Naive thymus-derived CD4-positive, alpha-beta T cell (primary cell): Measurements from ENCODE around the gene IL1RL1. TPM values are rescaled to one million over a fixed set of nuclear protein-coding genes. Genes with fewer than 3 reads are reported as not detected.
A peak's percentile ranks its signal among the peaks of the same experiment; 100 is the strongest.

Experiments used
- ATAC-seq: fragments of 150-1000 bp; cut with Tn5 transposase; 2 replicates; pipeline ENCODE4 v1.10.0; 2021; ENCODE audit warnings: mild to moderate bottlenecking, moderate library complexity
- CTCF ChIA-PET: fragments of 350-600 bp; sonication (Branson Sonifier 250); formaldehyde crosslinking; loops from one replicate; lab custom pipeline; 2021; ENCODE audit warnings: antibody characterized with exemption; lab: Charles Lee
- POLR2A ChIA-PET: fragments of 350-600 bp; sonication (Branson Sonifier 250); formaldehyde crosslinking; loops from one replicate; lab custom pipeline; 2021; ENCODE audit warnings: antibody characterized with exemption, inconsistent platforms; lab: Charles Lee
- DNase-seq, 9 donors: peaks; one replicate each; pipeline versions ENCODE4 v3.0.0 to v3.0.0-alpha.2; 2020 to 2022; ENCODE audit warnings: mixed read lengths in 1 of 9
- H3K27ac ChIP-seq: one replicate; pipeline ENCODE4 v1.7.0; 2013; ENCODE audit warnings: mild to moderate bottlenecking, low read depth, low read length, moderate library complexity
- H3K27me3 ChIP-seq, 2 donors: one replicate each; pipeline ENCODE4 v1.7.0; 2013; ENCODE audit warnings: low read length in 2 of 2, mild to moderate bottlenecking in 2 of 2, moderate library complexity in 2 of 2; ENCODE audit not compliant: control insufficient read depth in 2 of 2, insufficient read depth in 2 of 2
- H3K36me3 ChIP-seq, 3 experiments: 1 replicate in 2 of 3; 2 replicates in 1 of 3; pipeline ENCODE4 v1.7.0; 2013; ENCODE audit warnings: low read length in 3 of 3, mild to moderate bottlenecking in 3 of 3, moderate library complexity in 1 of 3; ENCODE audit not compliant: insufficient read depth in 3 of 3, control insufficient read depth in 2 of 3
- H3K4me1 ChIP-seq, 2 donors: one replicate each; pipeline ENCODE4 v1.7.0; 2013; ENCODE audit warnings: low read length in 2 of 2, mild to moderate bottlenecking in 2 of 2, moderate library complexity in 1 of 2; ENCODE audit not compliant: control insufficient read depth in 2 of 2, insufficient read depth in 2 of 2
- H3K4me3 ChIP-seq: 2 replicates; pipeline ENCODE4 v1.7.0; 2013; ENCODE audit warnings: mild to moderate bottlenecking, low read length
- H3K9me3 ChIP-seq, 3 experiments: 1 replicate in 2 of 3; 2 replicates in 1 of 3; pipeline ENCODE4 v1.7.0; 2013; ENCODE audit warnings: low read length in 3 of 3; ENCODE audit not compliant: control insufficient read depth in 2 of 3
- H3K27ac Mint-ChIP-seq, 9 donors: one replicate each; pipeline ENCODE4 v1.8.0; 2020 to 2022; ENCODE audit warnings: mixed read lengths in 9 of 9, mild to moderate bottlenecking in 8 of 9, moderate library complexity in 5 of 9, inconsistent platforms in 2 of 9
- H3K27me3 Mint-ChIP-seq, 5 donors: one replicate each; pipeline ENCODE4 v1.8.0; 2021 to 2022; ENCODE audit warnings: mixed read lengths in 5 of 5, mild to moderate bottlenecking in 1 of 5
- H3K36me3 Mint-ChIP-seq, 5 donors: one replicate each; pipeline ENCODE4 v1.8.0; 2020 to 2022; ENCODE audit warnings: mixed read lengths in 5 of 5, mild to moderate bottlenecking in 3 of 5, inconsistent platforms in 1 of 5
- H3K4me1 Mint-ChIP-seq, 7 donors: one replicate each; pipeline ENCODE4 v1.8.0; 2020 to 2022; ENCODE audit warnings: mixed read lengths in 7 of 7, mild to moderate bottlenecking in 3 of 7, inconsistent platforms in 1 of 7
- H3K4me3 Mint-ChIP-seq, 10 donors: one replicate each; pipeline ENCODE4 v1.8.0; 2020 to 2022; ENCODE audit warnings: mild to moderate bottlenecking in 10 of 10, mixed read lengths in 10 of 10, moderate library complexity in 6 of 10, inconsistent platforms in 2 of 10
- H3K9me3 Mint-ChIP-seq, 11 donors: one replicate each; pipeline ENCODE4 v1.8.0; 2020 to 2022; ENCODE audit warnings: mixed read lengths in 11 of 11, mild to moderate bottlenecking in 4 of 11, inconsistent platforms in 1 of 11, moderate library complexity in 1 of 11
- intact Hi-C, 2 donors: fragments of 100-400 bp; cut with micrococcal nuclease; formaldehyde crosslinking; loops; one replicate each; pipeline ENCODE4 v1.15.1; 2023
- polyA plus RNA-seq, 2 donors: library from polyadenylated mRNA; unstranded; fragments of 300-500 nt; fragmentation: Illumina TruSeq; gene quantifications; one replicate each; pipeline ENCODE4 v1.2.3, GENCODE V29; 2021
- total RNA-seq, 6 experiments: library from RNA in 5 of 6; stranded (reverse) in 5 of 6; gene quantifications; 1 replicate in 5 of 6; 2 replicates in 1 of 6; pipeline ENCODE4 v1.2.3 and lab custom pipeline; 2021 to 2026

Gene IL1RL1
- total and polyA plus RNA-seq, 7 experiments from 2014 or later = 0.48 to 7.9 (median 4.9) TPM; not detected in 4

DNA sequence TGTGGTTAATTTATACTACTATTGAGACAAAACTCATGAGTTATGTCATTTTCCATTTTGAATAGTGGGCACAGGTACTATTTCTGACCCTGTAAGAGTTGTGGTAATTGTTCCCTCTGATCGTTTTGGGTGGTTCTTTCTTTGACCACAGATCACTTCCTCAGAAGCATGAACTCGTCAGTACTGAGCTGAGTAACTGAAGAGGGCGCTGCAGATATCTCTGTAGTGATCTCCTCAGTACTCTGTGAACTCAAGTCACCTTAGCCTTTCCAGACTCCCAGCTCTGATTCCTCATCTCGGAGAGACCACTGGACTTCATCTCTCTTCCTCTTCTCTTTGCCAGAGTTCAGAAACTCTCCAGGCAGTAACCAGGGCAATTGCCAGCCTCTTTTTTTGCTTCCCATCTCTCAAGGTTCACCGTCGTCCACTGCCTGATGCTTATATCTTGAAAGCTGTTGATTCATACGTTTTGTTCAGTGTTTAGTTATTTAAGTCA lies 9.4 kb upstream of the IL1RL1 start:
- H3K9me3 ChIP-seq = no peaks in the 10 kb centered on the region
- Mint-ChIP-seq H3K4me3 (peak overlapping the region in 4 of 10 donors; percentile 6 to 63 (median 34)), H3K4me1 (peaks cover 10 to 53% (median 18%) of the 10 kb centered on the region in 7 donors), H3K27me3 (peaks cover 0 to 25% (median 8%) of the 10 kb centered on the region in 5 donors), H3K27ac (peak overlapping the region in 1 of 9 donors; percentile 54), H3K9me3 (no peaks in the 10 kb centered on the region), H3K36me3 (peaks cover 0 to 13% (median 0%) of the 10 kb centered on the region in 5 donors)
- DNase-seq (peak in 8 of 9 donors; percentile 7 to 47 (median 32)), ATAC-seq (peak; percentile 94)
- POLR2A ChIA-PET = no interaction called here
- peaks cover 0 to 6% of the 10 kb centered on the region in 2 donors for H3K4me1 ChIP-seq
- intact Hi-C loops = loop anchor here (1.0 to 5.0 kb wide), 6 partner anchors 25 to 141 kb away; no protein-coding TSS in a partner anchor
- no peaks in the 10 kb centered on the region for H3K27me3 ChIP-seq
- no peaks in the 10 kb centered on the region for H3K36me3 ChIP-seq
- no peak overlapping the region for H3K4me3 ChIP-seq
- no peak overlapping the region for H3K27ac ChIP-seq
- CTCF ChIA-PET = interaction anchor here (0.6 to 3.0 kb wide), 6 partner anchors 10 to 1725 kb away, joined by 3 to 22 read pairs (median 4); no protein-coding TSS in a partner anchor

DNA sequence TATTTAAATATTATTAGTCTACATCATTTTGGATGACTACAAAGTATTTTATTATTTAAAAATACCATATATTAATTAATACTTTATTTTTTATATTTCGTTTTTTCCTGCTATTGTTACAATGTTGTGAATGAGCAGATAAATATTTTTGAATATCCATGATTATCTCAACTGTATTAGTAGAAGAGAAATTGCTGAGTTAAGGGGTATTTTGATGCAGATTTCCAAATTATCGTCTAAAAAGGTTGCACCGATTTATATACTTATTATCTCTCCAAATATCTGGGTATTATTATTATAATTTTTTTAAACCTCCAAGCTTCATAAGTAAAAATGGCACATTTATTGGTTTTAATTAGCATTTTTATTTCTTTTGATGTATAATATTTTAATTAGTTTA lies 8.9 kb upstream of the IL1RL1 start:
- ChIA-PET POLR2A (no interaction called here), CTCF (interaction anchor here (0.6 to 3.0 kb wide), 5 partner anchors 11 to 1726 kb away, joined by 3 to 22 read pairs (median 4); no protein-coding TSS in a partner anchor)
- peaks cover 10 to 53% (median 18%) of the 10 kb centered on the region in 7 donors for H3K4me1 Mint-ChIP-seq
- Histone ChIP-seq H3K9me3 (no peaks in the 10 kb centered on the region), H3K27ac (no peak overlapping the region), H3K4me1 (peaks cover 0 to 6% of the 10 kb centered on the region in 2 donors), H3K4me3 (no peak overlapping the region), H3K27me3 (no peaks in the 10 kb centered on the region), H3K36me3 (no peaks in the 10 kb centered on the region)
- H3K27me3 Mint-ChIP-seq = peaks cover 0 to 28% (median 8%) of the 10 kb centered on the region in 5 donors
- peak overlapping the region in 2 of 10 donors; percentile 6 to 10 for H3K4me3 Mint-ChIP-seq
- ATAC-seq = no peak
- DNase-seq = no peak
- H3K27ac Mint-ChIP-seq = no peak overlapping the region
- no peaks in the 10 kb centered on the region for H3K9me3 Mint-ChIP-seq
- peaks cover 0 to 13% (median 0%) of the 10 kb centered on the region in 5 donors for H3K36me3 Mint-ChIP-seq
- intact Hi-C loops = loop anchor here (1.0 to 5.0 kb wide), 6 partner anchors 26 to 141 kb away; no protein-coding TSS in a partner anchor

DNA sequence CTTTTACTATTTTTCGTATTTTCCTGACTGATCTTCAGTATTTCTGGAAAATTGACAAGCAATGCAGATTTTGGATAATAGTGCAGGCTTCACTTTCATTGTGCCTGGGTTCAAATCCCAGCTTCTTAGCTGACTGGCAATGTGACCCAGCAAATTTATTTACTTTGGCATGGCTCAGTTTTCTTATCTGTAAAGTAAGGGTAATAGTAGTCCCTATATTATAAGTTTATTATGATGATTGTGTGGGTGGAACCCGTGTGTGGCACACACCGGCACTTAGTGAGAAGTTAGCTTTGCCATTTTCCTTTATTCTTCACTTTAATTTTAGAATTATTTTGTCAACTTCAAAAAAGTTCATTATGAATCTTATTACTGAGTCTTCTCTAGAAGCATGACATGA lies 7.8 kb upstream of the IL1RL1 start:
- ChIA-PET POLR2A (no interaction called here), CTCF (no interaction called here)
- peaks cover 10 to 49% (median 18%) of the 10 kb centered on the region in 7 donors for H3K4me1 Mint-ChIP-seq
- H3K27me3 Mint-ChIP-seq = peaks cover 0 to 37% (median 8%) of the 10 kb centered on the region in 5 donors
- H3K4me3 Mint-ChIP-seq = no peak overlapping the region
- Histone ChIP-seq H3K4me3 (no peak overlapping the region), H3K9me3 (no peaks in the 10 kb centered on the region), H3K36me3 (no peaks in the 10 kb centered on the region), H3K4me1 (peaks cover 0 to 6% of the 10 kb centered on the region in 2 donors), H3K27me3 (no peaks in the 10 kb centered on the region), H3K27ac (no peak overlapping the region)
- intact Hi-C loops = loop anchor here (2.0 to 5.0 kb wide), 4 partner anchors 27 to 139 kb away; no protein-coding TSS in a partner anchor
- no peak overlapping the region for H3K27ac Mint-ChIP-seq
- no peaks in the 10 kb centered on the region for H3K9me3 Mint-ChIP-seq
- ATAC-seq (no peak), DNase-seq (no peak)
- H3K36me3 Mint-ChIP-seq = peaks cover 0 to 8% (median 0%) of the 10 kb centered on the region in 5 donors

DNA sequence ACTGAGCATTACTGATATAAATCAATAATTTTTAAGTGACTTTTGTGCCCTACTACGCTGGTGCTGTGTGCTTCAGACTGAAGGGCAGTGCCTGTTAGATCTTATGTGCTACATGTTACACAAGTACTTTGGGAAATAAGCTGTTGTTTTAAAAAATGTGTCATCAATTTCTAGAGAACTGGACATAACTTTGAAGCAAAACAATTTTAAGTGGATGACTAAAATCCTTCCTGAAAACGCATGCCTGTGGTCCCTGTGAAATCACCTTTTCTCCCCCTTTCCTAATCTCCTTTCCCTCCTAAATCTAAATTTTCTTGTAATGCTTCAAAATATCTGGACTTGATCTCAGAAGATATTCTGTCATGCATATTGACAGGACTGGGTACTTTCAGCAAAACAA lies 7.1 kb upstream of the IL1RL1 start:
- H3K36me3 ChIP-seq = no peaks in the 10 kb centered on the region
- ChIA-PET CTCF (no interaction called here), POLR2A (no interaction called here)
- no peaks in the 10 kb centered on the region for H3K27me3 ChIP-seq
- ATAC-seq = no peak
- intact Hi-C loops = loop anchor here in 1 of 2 donors (5.0 kb wide), 1 partner anchor 48 kb away; no protein-coding TSS in a partner anchor
- peak overlapping the region in 2 of 10 donors; percentile 33 to 53 for H3K4me3 Mint-ChIP-seq
- peaks cover 10 to 42% (median 18%) of the 10 kb centered on the region in 7 donors for H3K4me1 Mint-ChIP-seq
- H3K9me3 ChIP-seq = no peaks in the 10 kb centered on the region
- peaks cover 0 to 37% (median 5%) of the 10 kb centered on the region in 5 donors for H3K27me3 Mint-ChIP-seq
- H3K27ac ChIP-seq = no peak overlapping the region
- H3K4me3 ChIP-seq = no peak overlapping the region
- no peak for DNase-seq
- no peaks in the 10 kb centered on the region for H3K9me3 Mint-ChIP-seq
- H3K36me3 Mint-ChIP-seq = peaks cover 0 to 8% (median 0%) of the 10 kb centered on the region in 5 donors
- no peak overlapping the region for H3K27ac Mint-ChIP-seq
- peaks cover 0 to 6% of the 10 kb centered on the region in 2 donors for H3K4me1 ChIP-seq

DNA sequence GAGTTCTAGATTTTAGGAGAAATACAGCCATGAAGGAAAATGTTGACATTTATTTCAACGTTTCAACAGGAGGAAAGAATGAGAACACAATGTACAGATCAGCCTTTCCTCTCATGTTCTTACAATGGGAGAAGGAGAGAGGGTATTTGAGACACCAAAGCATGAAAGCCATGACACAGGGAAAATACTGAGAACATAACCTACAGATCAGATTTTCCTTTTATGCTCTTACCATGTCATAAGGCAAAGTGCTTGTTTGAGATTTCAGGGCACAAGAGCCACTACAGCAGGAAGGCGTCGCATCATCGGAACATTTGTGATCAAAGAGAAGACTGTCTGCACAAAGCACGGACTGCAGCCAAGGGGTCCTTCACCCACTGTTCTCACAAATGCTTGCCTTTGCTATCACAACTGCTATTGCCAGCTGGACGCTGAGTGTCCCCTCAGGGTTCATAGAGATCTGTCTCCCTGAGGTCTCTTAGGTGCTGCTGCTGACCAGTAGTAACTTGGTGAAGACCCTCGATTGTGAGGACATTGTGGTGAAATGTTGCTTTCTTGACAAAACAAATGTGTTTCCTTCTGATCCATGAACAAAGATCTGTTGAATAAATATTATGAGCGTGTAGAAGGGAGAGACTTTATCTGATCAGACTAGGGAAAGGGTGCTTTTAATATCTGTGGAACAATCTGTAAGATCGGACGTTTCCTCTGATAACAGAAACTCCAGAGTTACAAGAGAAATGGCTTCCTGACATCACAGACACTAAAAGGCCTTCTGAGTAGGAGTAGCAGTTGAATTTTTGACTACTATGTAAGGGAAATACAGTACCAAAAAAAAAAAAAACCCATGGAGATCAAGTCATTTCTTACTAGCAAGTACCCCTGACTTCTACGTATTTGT lies 6.4 kb upstream of the IL1RL1 start:
- Histone ChIP-seq H3K4me1 (peaks cover 0 to 6% of the 10 kb centered on the region in 2 donors), H3K27ac (no peak overlapping the region), H3K9me3 (no peaks in the 10 kb centered on the region), H3K36me3 (no peaks in the 10 kb centered on the region), H3K4me3 (no peak overlapping the region), H3K27me3 (no peaks in the 10 kb centered on the region)
- ChIA-PET POLR2A (no interaction called here), CTCF (no interaction called here)
- H3K27me3 Mint-ChIP-seq = peaks cover 0 to 37% (median 10%) of the 10 kb centered on the region in 5 donors
- H3K9me3 Mint-ChIP-seq = peaks cover 0 to 3% (median 0%) of the 10 kb centered on the region in 11 donors
- peaks cover 10 to 42% (median 18%) of the 10 kb centered on the region in 7 donors for H3K4me1 Mint-ChIP-seq
- peak in 1 of 9 donors; percentile 29 for DNase-seq
- intact Hi-C loops = loop anchor here in 1 of 2 donors (5.0 kb wide), 1 partner anchor 47 kb away; no protein-coding TSS in a partner anchor
- peak overlapping the region in 1 of 9 donors; percentile 25 for H3K27ac Mint-ChIP-seq
- peak; percentile 36 for ATAC-seq
- H3K4me3 Mint-ChIP-seq = peak overlapping the region in 7 of 10 donors; percentile 0 to 53 (median 33)
- H3K36me3 Mint-ChIP-seq = peaks cover 0 to 8% (median 0%) of the 10 kb centered on the region in 5 donors

DNA sequence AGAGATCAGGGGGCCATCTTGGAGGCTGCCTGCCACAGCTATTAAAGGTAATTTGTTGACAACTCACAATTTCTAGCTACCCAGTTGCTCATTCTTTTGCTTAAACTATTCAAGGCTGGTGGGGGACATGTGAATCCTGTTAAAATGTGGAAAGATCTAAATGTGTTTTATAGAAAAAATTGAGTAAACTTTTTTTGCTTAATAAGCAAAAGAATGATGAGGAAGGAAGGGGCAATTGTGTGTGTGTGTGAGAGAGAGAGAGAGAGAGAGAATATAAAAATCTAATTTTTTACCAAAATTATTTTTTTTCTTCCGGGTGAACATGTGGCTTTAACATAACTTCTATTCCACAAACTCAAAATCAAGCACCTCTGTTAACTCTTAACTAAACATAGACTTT lies 5.2 kb upstream of the IL1RL1 start:
- no peak overlapping the region for H3K27ac ChIP-seq
- Mint-ChIP-seq H3K27ac (no peak overlapping the region), H3K4me1 (peaks cover 10 to 37% (median 18%) of the 10 kb centered on the region in 7 donors), H3K4me3 (no peak overlapping the region), H3K27me3 (peaks cover 0 to 32% (median 10%) of the 10 kb centered on the region in 5 donors), H3K36me3 (peaks cover 0 to 5% (median 0%) of the 10 kb centered on the region in 5 donors), H3K9me3 (peaks cover 0 to 3% (median 0%) of the 10 kb centered on the region in 11 donors)
- H3K9me3 ChIP-seq = no peaks in the 10 kb centered on the region
- intact Hi-C loops = no loop called here
- ChIA-PET POLR2A (interaction anchor here (0.6 kb wide), 1 partner anchor 824 kb away, joined by 3 read pairs; no protein-coding TSS in a partner anchor), CTCF (no interaction called here)
- DNase-seq (no peak), ATAC-seq (no peak)
- H3K36me3 ChIP-seq = no peaks in the 10 kb centered on the region
- no peak overlapping the region for H3K4me3 ChIP-seq
- peaks cover 0 to 2% of the 10 kb centered on the region in 2 donors for H3K27me3 ChIP-seq
- peaks cover 0 to 6% of the 10 kb centered on the region in 2 donors for H3K4me1 ChIP-seq
